Naive thymus-derived CD4-positive, alpha-beta T cell (primary cell): Measurements from ENCODE around the gene CSNK1G1. TPM values are rescaled to one million over a fixed set of nuclear protein-coding genes. Genes with fewer than 3 reads are reported as not detected.

Experiments used
- ATAC-seq: fragments of 150-1000 bp; cut with Tn5 transposase; 2 replicates; pipeline ENCODE4 v1.10.0; 2021; ENCODE audit warnings: mild to moderate bottlenecking, moderate library complexity
- CTCF ChIA-PET: fragments of 350-600 bp; sonication (Branson Sonifier 250); formaldehyde crosslinking; loops from one replicate; lab custom pipeline; 2021; ENCODE audit warnings: antibody characterized with exemption; lab: Charles Lee
- POLR2A ChIA-PET: fragments of 350-600 bp; sonication (Branson Sonifier 250); formaldehyde crosslinking; loops from one replicate; lab custom pipeline; 2021; ENCODE audit warnings: antibody characterized with exemption, inconsistent platforms; lab: Charles Lee
- DNase-seq, 9 donors: peaks; one replicate each; pipeline versions ENCODE4 v3.0.0 to v3.0.0-alpha.2; 2020 to 2022; ENCODE audit warnings: mixed read lengths in 1 of 9
- H3K27ac ChIP-seq: one replicate; pipeline ENCODE4 v1.7.0; 2013; ENCODE audit warnings: mild to moderate bottlenecking, low read depth, low read length, moderate library complexity
- H3K27me3 ChIP-seq, 2 donors: one replicate each; pipeline ENCODE4 v1.7.0; 2013; ENCODE audit warnings: low read length in 2 of 2, mild to moderate bottlenecking in 2 of 2, moderate library complexity in 2 of 2; ENCODE audit not compliant: control insufficient read depth in 2 of 2, insufficient read depth in 2 of 2
- H3K36me3 ChIP-seq, 3 experiments: 1 replicate in 2 of 3; 2 replicates in 1 of 3; pipeline ENCODE4 v1.7.0; 2013; ENCODE audit warnings: low read length in 3 of 3, mild to moderate bottlenecking in 3 of 3, moderate library complexity in 1 of 3; ENCODE audit not compliant: insufficient read depth in 3 of 3, control insufficient read depth in 2 of 3
- H3K4me1 ChIP-seq, 2 donors: one replicate each; pipeline ENCODE4 v1.7.0; 2013; ENCODE audit warnings: low read length in 2 of 2, mild to moderate bottlenecking in 2 of 2, moderate library complexity in 1 of 2; ENCODE audit not compliant: control insufficient read depth in 2 of 2, insufficient read depth in 2 of 2
- H3K4me3 ChIP-seq: 2 replicates; pipeline ENCODE4 v1.7.0; 2013; ENCODE audit warnings: mild to moderate bottlenecking, low read length
- H3K9me3 ChIP-seq, 3 experiments: 1 replicate in 2 of 3; 2 replicates in 1 of 3; pipeline ENCODE4 v1.7.0; 2013; ENCODE audit warnings: low read length in 3 of 3; ENCODE audit not compliant: control insufficient read depth in 2 of 3
- H3K27ac Mint-ChIP-seq, 9 donors: one replicate each; pipeline ENCODE4 v1.8.0; 2020 to 2022; ENCODE audit warnings: mixed read lengths in 9 of 9, mild to moderate bottlenecking in 8 of 9, moderate library complexity in 5 of 9, inconsistent platforms in 2 of 9
- H3K27me3 Mint-ChIP-seq, 5 donors: one replicate each; pipeline ENCODE4 v1.8.0; 2021 to 2022; ENCODE audit warnings: mixed read lengths in 5 of 5, mild to moderate bottlenecking in 1 of 5
- H3K36me3 Mint-ChIP-seq, 5 donors: one replicate each; pipeline ENCODE4 v1.8.0; 2020 to 2022; ENCODE audit warnings: mixed read lengths in 5 of 5, mild to moderate bottlenecking in 3 of 5, inconsistent platforms in 1 of 5
- H3K4me1 Mint-ChIP-seq, 7 donors: one replicate each; pipeline ENCODE4 v1.8.0; 2020 to 2022; ENCODE audit warnings: mixed read lengths in 7 of 7, mild to moderate bottlenecking in 3 of 7, inconsistent platforms in 1 of 7
- H3K4me3 Mint-ChIP-seq, 10 donors: one replicate each; pipeline ENCODE4 v1.8.0; 2020 to 2022; ENCODE audit warnings: mild to moderate bottlenecking in 10 of 10, mixed read lengths in 10 of 10, moderate library complexity in 6 of 10, inconsistent platforms in 2 of 10
- H3K9me3 Mint-ChIP-seq, 11 donors: one replicate each; pipeline ENCODE4 v1.8.0; 2020 to 2022; ENCODE audit warnings: mixed read lengths in 11 of 11, mild to moderate bottlenecking in 4 of 11, inconsistent platforms in 1 of 11, moderate library complexity in 1 of 11
- intact Hi-C, 2 donors: fragments of 100-400 bp; cut with micrococcal nuclease; formaldehyde crosslinking; loops; one replicate each; pipeline ENCODE4 v1.15.1; 2023
- polyA plus RNA-seq, 2 donors: library from polyadenylated mRNA; unstranded; fragments of 300-500 nt; fragmentation: Illumina TruSeq; gene quantifications; one replicate each; pipeline ENCODE4 v1.2.3, GENCODE V29; 2021
- total RNA-seq, 6 experiments: library from RNA in 5 of 6; stranded (reverse) in 5 of 6; gene quantifications; 1 replicate in 5 of 6; 2 replicates in 1 of 6; pipeline ENCODE4 v1.2.3 and lab custom pipeline; 2021 to 2026

Gene CSNK1G1
- total and polyA plus RNA-seq, 7 experiments from 2014 or later: 18.2 to 31.4 (median 26.4) TPM

GRCh38 chr15:64166102-64166890 is 189.7 kb downstream of the CSNK1G1 start:
- peaks cover 11 to 32% (median 24%) of the 10 kb centered on the region in 7 donors for H3K4me1 Mint-ChIP-seq
- H3K27me3 Mint-ChIP-seq: peaks cover 0 to 2% (median 0%) of the 10 kb centered on the region in 5 donors
- H3K27ac ChIP-seq: no peak overlapping the region
- H3K36me3 ChIP-seq: peaks cover 0 to 15% (median 0%) of the 10 kb centered on the region in 3 experiments
- H3K4me3 ChIP-seq: no peak overlapping the region
- H3K27me3 ChIP-seq: no peaks in the 10 kb centered on the region
- POLR2A ChIA-PET: no interaction called here
- H3K4me3 Mint-ChIP-seq: no peak overlapping the region
- peaks cover 15 to 16% of the 10 kb centered on the region in 2 donors for H3K4me1 ChIP-seq
- no peaks in the 10 kb centered on the region for H3K9me3 ChIP-seq
- peak overlapping the region in 5 of 9 donors; percentile 7 to 49 (median 35) for H3K27ac Mint-ChIP-seq
- H3K36me3 Mint-ChIP-seq: peaks cover 0 to 15% (median 11%) of the 10 kb centered on the region in 5 donors
- DNase-seq (no peak), ATAC-seq (no peak)
- CTCF ChIA-PET: no interaction called here
- intact Hi-C loops: loop anchor here in 1 of 2 donors (10.0 kb wide), 1 partner anchor 969 kb away; the partner anchor contains the start of gene PDCD7
- no peaks in the 10 kb centered on the region for H3K9me3 Mint-ChIP-seq

DNA sequence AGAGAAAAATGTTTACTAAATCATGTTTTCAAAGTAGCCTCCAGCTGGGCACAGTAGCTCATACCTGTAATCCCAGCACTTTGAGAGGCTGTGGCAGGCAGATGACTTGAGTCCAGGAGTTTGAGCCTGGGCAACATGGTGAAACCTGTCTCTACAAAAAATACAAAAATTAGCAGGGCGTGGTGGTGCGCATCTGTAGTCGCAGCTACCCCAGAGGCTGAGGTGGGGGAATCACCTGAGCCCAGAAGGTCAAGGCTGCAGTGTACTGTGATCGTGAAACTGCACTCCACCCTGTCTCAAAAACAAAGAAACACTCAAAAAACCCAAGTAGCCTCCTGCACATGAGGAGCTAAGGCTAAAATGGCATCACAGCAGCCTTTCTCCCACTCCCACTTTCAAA is 191.5 kb downstream of the CSNK1G1 start:
- H3K9me3 ChIP-seq: no peaks in the 10 kb centered on the region
- H3K27ac ChIP-seq: no peak overlapping the region
- H3K4me1 ChIP-seq: peaks cover 17 to 24% of the 10 kb centered on the region in 2 donors
- Mint-ChIP-seq H3K27me3 (peaks cover 0 to 2% (median 0%) of the 10 kb centered on the region in 5 donors), H3K27ac (peak overlapping the region in 7 of 9 donors; percentile 55 to 96 (median 86)), H3K36me3 (peaks cover 8 to 17% (median 13%) of the 10 kb centered on the region in 5 donors), H3K4me3 (peak overlapping the region in 9 of 10 donors; percentile 53 to 97 (median 90)), H3K9me3 (no peaks in the 10 kb centered on the region), H3K4me1 (peaks cover 20 to 41% (median 35%) of the 10 kb centered on the region in 7 donors)
- intact Hi-C loops: loop anchor here in 1 of 2 donors (5.0 to 10.0 kb wide), 4 partner anchors 488 to 1703 kb away; partner anchors contain the start of genes PDCD7, RAB11A and SPG21
- CTCF ChIA-PET: interaction anchor here (3.2 kb wide), 1 partner anchor 10 kb away, joined by 11 read pairs; no protein-coding TSS in a partner anchor
- DNase-seq (no peak), ATAC-seq (no peak)
- no peaks in the 10 kb centered on the region for H3K27me3 ChIP-seq
- H3K4me3 ChIP-seq: no peak overlapping the region
- peaks cover 6 to 13% (median 8%) of the 10 kb centered on the region in 3 experiments for H3K36me3 ChIP-seq
- POLR2A ChIA-PET: interaction anchor here (2.7 to 6.6 kb wide), 3 partner anchors 12 to 223 kb away, joined by 9 to 55 read pairs (median 19); partner anchors contain the start of genes SNX22 and TRIP4

DNA sequence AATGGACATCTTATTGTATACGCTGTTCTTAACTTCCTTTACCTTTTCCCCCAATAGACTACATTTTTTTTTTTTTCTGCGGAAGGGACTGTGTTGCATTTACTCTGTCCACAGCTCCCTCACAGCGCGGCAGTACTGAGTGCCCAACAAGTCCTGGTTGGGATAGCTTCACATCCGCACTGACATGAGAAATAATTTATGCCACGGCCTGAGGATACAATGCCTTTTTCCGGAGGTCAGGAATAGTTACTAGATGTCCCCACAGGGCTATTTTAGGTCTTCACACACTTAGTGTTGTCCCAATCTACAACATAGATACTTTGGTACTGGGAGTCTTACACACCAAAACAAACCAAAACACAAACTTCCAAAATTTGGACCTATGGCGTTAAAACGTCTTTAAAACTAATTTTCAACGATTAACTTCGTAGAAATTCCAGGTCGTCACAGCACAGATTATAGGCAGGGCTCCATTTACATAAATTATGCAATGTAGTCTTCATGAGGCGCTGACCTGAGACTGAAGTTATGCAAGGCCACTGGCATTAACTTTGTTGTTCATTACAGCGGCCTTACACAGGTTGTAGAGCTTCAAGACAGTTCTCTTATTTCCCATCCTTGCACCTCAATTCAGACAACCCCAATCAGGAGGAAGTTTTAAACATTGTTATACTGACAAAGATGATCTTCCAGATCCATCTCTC is 192.2 kb downstream of the CSNK1G1 start:
- ATAC-seq: no peak
- Mint-ChIP-seq H3K9me3 (no peaks in the 10 kb centered on the region), H3K4me3 (peak overlapping the region; percentile 80 to 97 (median 90))

DNA sequence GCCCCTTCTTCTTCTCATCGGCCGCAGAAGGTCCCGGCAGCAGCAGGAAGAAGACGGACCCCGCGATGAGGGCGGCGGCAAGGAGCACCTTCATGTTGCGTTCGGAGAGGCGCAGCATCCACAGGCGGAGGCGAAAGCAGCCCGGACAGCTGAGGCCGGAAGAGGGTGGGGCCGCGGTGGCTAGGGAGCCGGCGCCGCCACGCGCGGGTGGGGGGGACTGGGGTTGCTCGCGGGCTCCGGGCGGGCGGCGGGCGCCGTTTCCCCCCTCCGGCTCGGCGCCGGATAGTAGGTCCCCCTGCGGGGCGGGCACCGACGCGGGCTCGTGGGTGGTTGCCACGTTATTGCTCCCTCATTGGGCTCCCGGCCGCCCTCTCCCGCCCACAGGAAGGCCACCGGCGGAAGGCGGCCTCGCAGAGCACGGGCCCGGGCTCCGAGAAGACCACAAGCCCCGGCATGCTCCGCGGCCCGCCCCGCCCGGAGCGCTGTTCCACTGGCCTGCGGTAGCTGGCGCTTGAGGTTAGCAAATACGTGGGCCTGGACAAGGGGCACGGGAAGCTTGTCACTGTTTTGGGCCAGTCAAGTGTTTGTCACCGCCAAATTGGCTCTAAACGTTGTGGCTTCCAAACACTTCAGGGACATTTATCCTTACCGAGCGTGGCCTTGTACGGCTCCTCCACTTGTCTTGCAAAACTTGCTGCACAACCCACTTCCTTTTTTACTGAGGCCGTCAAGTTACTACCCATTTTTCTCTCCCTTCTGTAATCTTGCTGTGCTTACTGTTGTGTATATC is 192.9 kb downstream of the CSNK1G1 start, which contains the start of gene PPIB:
PPIB (minus strand) TSS at position 154 of the 790 bp plus-strand sequence; CDS start at position 118, 36 bp downstream.
- peaks cover 17 to 29% of the 10 kb centered on the region in 2 donors for H3K4me1 ChIP-seq
- H3K9me3 ChIP-seq: no peaks in the 10 kb centered on the region
- Mint-ChIP-seq H3K9me3 (no peaks in the 10 kb centered on the region), H3K4me1 (peaks cover 30 to 51% (median 46%) of the 10 kb centered on the region in 7 donors), H3K27me3 (peaks cover 0 to 2% (median 0%) of the 10 kb centered on the region in 5 donors), H3K27ac (peak within 1 kb of the TSS; percentile 83 to 97 (median 93)), H3K36me3 (peaks cover 13 to 26% (median 19%) of the 10 kb centered on the region in 5 donors), H3K4me3 (peak within 1 kb of the TSS; percentile 80 to 97 (median 90))
- peak within 1 kb of the TSS; percentile 76 for H3K4me3 ChIP-seq
- DNase-seq (peak; percentile 89 to 98 (median 96)), ATAC-seq (peak; percentile 97)
- intact Hi-C loops: loop anchor here (1.0 to 10.0 kb wide), 19 partner anchors 10 to 1704 kb away; partner anchors contain the start of genes CSNK1G1 (in 2 of the 2), RNU5A-1 (in 2 of the 2), TRIP4 (in 2 of the 2) and USP3 (in 2 of the 2)
- peaks cover 10 to 27% (median 15%) of the 10 kb centered on the region in 3 experiments for H3K36me3 ChIP-seq
- H3K27ac ChIP-seq: peak within 1 kb of the TSS; percentile 97
- ChIA-PET POLR2A (interaction anchor here (0.6 to 6.6 kb wide), 12 partner anchors 8 to 1142 kb away, joined by 3 to 55 read pairs (median 4); partner anchors contain the start of genes CIAO2A, PIF1, RNU5B-1 and SNX1), CTCF (interaction anchor here (1.8 to 3.2 kb wide), 2 partner anchors 9 to 67 kb away, joined by 5 to 11 read pairs; partner anchors contain the start of gene SNX1)
- H3K27me3 ChIP-seq: no peaks in the 10 kb centered on the region

More for the DNA sequence above, 192.2 kb downstream of the CSNK1G1 start:
- H3K4me1 ChIP-seq: peaks cover 17 to 26% of the 10 kb centered on the region in 2 donors
- ChIA-PET CTCF (interaction anchor here (1.8 to 3.2 kb wide), 2 partner anchors 10 to 68 kb away, joined by 5 to 11 read pairs; partner anchors contain the start of gene SNX1), POLR2A (interaction anchor here (0.6 to 6.6 kb wide), 11 partner anchors 8 to 1141 kb away, joined by 3 to 55 read pairs (median 4); partner anchors contain the start of genes CIAO2A, RNU5B-1, SNX1 and SNX22)
- H3K36me3 ChIP-seq: peaks cover 8 to 19% (median 10%) of the 10 kb centered on the region in 3 experiments
- H3K9me3 ChIP-seq: no peaks in the 10 kb centered on the region
- Mint-ChIP-seq H3K36me3 (peaks cover 9 to 20% (median 14%) of the 10 kb centered on the region in 5 donors), H3K4me1 (peaks cover 22 to 45% (median 39%) of the 10 kb centered on the region in 7 donors), H3K27ac (peak overlapping the region; percentile 83 to 96 (median 93)), H3K27me3 (peaks cover 0 to 2% (median 0%) of the 10 kb centered on the region in 5 donors)
- H3K27ac ChIP-seq: peak overlapping the region; percentile 97
- peak overlapping the region; percentile 74 for H3K4me3 ChIP-seq
- DNase-seq: no peak
- intact Hi-C loops: loop anchor here (1.0 to 10.0 kb wide), 19 partner anchors 11 to 1703 kb away; partner anchors contain the start of genes CSNK1G1 (in 2 of the 2), RNU5A-1 (in 2 of the 2), TRIP4 (in 2 of the 2) and USP3 (in 2 of the 2)
- H3K27me3 ChIP-seq: no peaks in the 10 kb centered on the region

DNA sequence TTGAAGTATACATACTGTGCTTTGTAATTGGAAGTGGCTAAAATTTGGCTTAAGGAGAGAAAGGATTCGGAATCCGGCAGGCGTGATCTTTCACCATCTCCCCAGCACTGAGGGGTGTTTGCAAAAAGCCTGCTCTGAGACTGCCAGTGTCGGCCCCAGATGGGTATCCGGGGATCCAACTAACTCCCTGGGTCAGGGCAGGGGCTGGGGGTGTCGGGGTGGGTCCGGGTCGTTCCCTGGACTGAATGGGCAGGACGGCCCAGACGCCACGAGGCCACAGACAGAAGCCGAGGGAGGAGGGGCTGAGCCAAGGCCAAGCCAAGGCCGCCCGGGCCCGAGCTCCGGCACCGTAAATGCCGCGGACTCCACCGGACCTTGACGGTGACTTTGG is 193.5 kb downstream of the CSNK1G1 start:
- DNase-seq (peak in 2 of 9 donors; percentile 12 to 33), ATAC-seq (peak; percentile 1)
- Mint-ChIP-seq H3K9me3 (no peaks in the 10 kb centered on the region), H3K4me1 (peaks cover 33 to 55% (median 49%) of the 10 kb centered on the region in 7 donors), H3K36me3 (peaks cover 13 to 30% (median 25%) of the 10 kb centered on the region in 5 donors), H3K27ac (peak overlapping the region; percentile 78 to 97 (median 92)), H3K27me3 (peaks cover 0 to 2% (median 0%) of the 10 kb centered on the region in 5 donors), H3K4me3 (peak overlapping the region; percentile 80 to 97 (median 90))
- peaks cover 17 to 29% of the 10 kb centered on the region in 2 donors for H3K4me1 ChIP-seq
- intact Hi-C loops: loop anchor here (2.0 to 10.0 kb wide), 7 partner anchors 490 to 1705 kb away; partner anchors contain the start of genes RNU5A-1 (in 2 of the 2), PDCD7 (in 1 of the 2), RAB11A (in 1 of the 2) and SPG21 (in 1 of the 2)
- peaks cover 10 to 33% (median 15%) of the 10 kb centered on the region in 3 experiments for H3K36me3 ChIP-seq
- peak overlapping the region; percentile 97 for H3K27ac ChIP-seq
- H3K4me3 ChIP-seq: peak overlapping the region; percentile 76
- no peaks in the 10 kb centered on the region for H3K27me3 ChIP-seq
- no peaks in the 10 kb centered on the region for H3K9me3 ChIP-seq
- CTCF ChIA-PET: interaction anchor here (1.8 to 3.2 kb wide), 2 partner anchors 9 to 67 kb away, joined by 5 to 11 read pairs; partner anchors contain the start of gene SNX1
- POLR2A ChIA-PET: interaction anchor here (1.6 to 6.6 kb wide), 7 partner anchors 11 to 225 kb away, joined by 3 to 55 read pairs (median 9); partner anchors contain the start of genes CIAO2A, SNX1, SNX22 and TRIP4
